SIG-M5 (cell line): ENCODE measurements around the gene GPC3.

Experiments used
- DNase-seq: peaks from one replicate; lab custom pipeline; 2025; lab: John Stamatoyannopoulos, UW

The GPC3 gene

GRCh38 chrX:133513123-133513522 is 472.3 kb downstream of the GPC3 start:
- no peak for DNase-seq

- DNase-seq, result no peak
Observed at GRCh38 chrX:133511041-133511440, 474.4 kb downstream of the GPC3 start.

GRCh38 chrX:133497356-133497755 is 488.0 kb downstream of the GPC3 start:
- DNase-seq, result no peak

GRCh38 chrX:133495464-133496391 is 489.7 kb downstream of the GPC3 start:
- no peak for DNase-seq

GRCh38 chrX:133493366-133493765 is 492.0 kb downstream of the GPC3 start:
- no peak for DNase-seq

GRCh38 chrX:133490955-133491354 is 494.4 kb downstream of the GPC3 start:
- DNase-seq, result no peak
